NCI-H345 (cell line): ENCODE results near the gene SIPA1.
A peak's percentile ranks its signal among the peaks of the same experiment; 100 is the strongest.
"Not testable (repeated sequence)": the region's sequence is repeated elsewhere in the genome, so short reads cannot be mapped to it uniquely, and the experiment has no call there.

Experiments
- DNase-seq: peaks from one replicate; lab custom pipeline; 2025; lab: John Stamatoyannopoulos, UW

Gene SIPA1

GRCh38 chr11:65623177-65623576, 14.7 kb upstream of the SIPA1 start:
- DNase-seq, result no peak

- DNase-seq, result no peak
Measured at GRCh38 chr11:65623852-65624616, 13.9 kb upstream of the SIPA1 start.

- no peak for DNase-seq
Measured at GRCh38 chr11:65624931-65625627, 12.8 kb upstream of the SIPA1 start.

GRCh38 chr11:65625628-65626342, 12.1 kb upstream of the SIPA1 start:
- no peak for DNase-seq

- no peak for DNase-seq
Measured at GRCh38 chr11:65627202-65627601, 10.7 kb upstream of the SIPA1 start.

- DNase-seq, result no peak
Measured at GRCh38 chr11:65629579-65629978, 8.3 kb upstream of the SIPA1 start.

GRCh38 chr11:65630215-65630614, 7.7 kb upstream of the SIPA1 start:
- no peak for DNase-seq

- DNase-seq, result no peak
Measured at GRCh38 chr11:65633390-65634108, 4.4 kb upstream of the SIPA1 start.

- no peak for DNase-seq
Measured at GRCh38 chr11:65634109-65634436, 3.8 kb upstream of the SIPA1 start.

GRCh38 chr11:65634440-65634839, 3.5 kb upstream of the SIPA1 start:
- DNase-seq, result no peak

GRCh38 chr11:65634905-65635731, 2.8 kb upstream of the SIPA1 start:
- DNase-seq, result no peak

- no peak for DNase-seq
Measured at GRCh38 chr11:65636108-65637031, 1.5 kb upstream of the SIPA1 start.

GRCh38 chr11:65637032-65637557, 806 bp upstream of the SIPA1 start:
- DNase-seq, result no peak

GRCh38 chr11:65639228-65639597, 1.3 kb downstream of the SIPA1 start:
- not testable (repeated sequence) for DNase-seq

- peak; percentile 21 for DNase-seq
Measured at GRCh38 chr11:65639623-65640482, 2.0 kb downstream of the SIPA1 start.

- DNase-seq, result no peak
Measured at GRCh38 chr11:65640483-65641296, 2.8 kb downstream of the SIPA1 start.

- no peak for DNase-seq
Measured at GRCh38 chr11:65641297-65642013, 3.6 kb downstream of the SIPA1 start.
